MM.1S (cell line): ENCODE measurements around the gene C19orf67.

Experiments
- DNase-seq: peaks from one replicate; pipeline ENCODE4 v3.0.0-alpha.2; 2015
- H2AFZ ChIP-seq: fragments of 300-600 bp; sonication (generic); 2 replicates; pipeline ENCODE4 v1.6.0; 2016; ENCODE audit warnings: antibody characterized with exemption, low read length
- H3F3A ChIP-seq: fragments of 300-600 bp; sonication (generic); 2 replicates; pipeline ENCODE4 v1.6.1; 2016; ENCODE audit warnings: mild to moderate bottlenecking, antibody characterized with exemption, low read length, moderate library complexity, mixed read lengths; ENCODE audit not compliant: insufficient read depth
- H3K27ac ChIP-seq: fragments of 300-600 bp; sonication (generic); 2 replicates; pipeline ENCODE4 v1.5.1; 2016; ENCODE audit warnings: mild to moderate bottlenecking, low read length
- H3K27me3 ChIP-seq: fragments of 300-600 bp; sonication (generic); replicated peaks from 2 replicates; pipeline ENCODE4 v1.6.0; 2016; ENCODE audit warnings: low read length; ENCODE audit not compliant: insufficient read depth
- H3K36me3 ChIP-seq: fragments of 300-600 bp; sonication (generic); replicated peaks from 2 replicates; pipeline ENCODE4 v1.6.1; 2016; ENCODE audit warnings: mild to moderate bottlenecking, low read length, mixed read lengths; ENCODE audit not compliant: insufficient read depth
- H3K4me1 ChIP-seq: fragments of 300-600 bp; sonication (generic); 2 replicates; pipeline ENCODE4 v1.6.1; 2016; ENCODE audit warnings: low read length, mixed read lengths
- H3K4me2 ChIP-seq: fragments of 300-600 bp; sonication (generic); 2 replicates; pipeline ENCODE4 v1.6.0; 2016; ENCODE audit warnings: low read depth, low read length
- H3K4me3 ChIP-seq: fragments of 300-600 bp; sonication (generic); 2 replicates; pipeline ENCODE4 v1.5.1; 2016; ENCODE audit warnings: low read length, mixed read lengths
- H3K79me2 ChIP-seq: fragments of 300-600 bp; sonication (generic); 2 replicates; pipeline ENCODE4 v1.6.1; 2016; ENCODE audit warnings: mixed run types, low read length, mixed read lengths
- H3K9ac ChIP-seq: fragments of 300-600 bp; sonication (generic); 2 replicates; pipeline ENCODE4 v1.6.1; 2016; ENCODE audit warnings: low read length, mixed read lengths
- H3K9me2 ChIP-seq: fragments of 300-600 bp; sonication (generic); replicated peaks from 2 replicates; pipeline ENCODE4 v1.6.1; 2016; ENCODE audit warnings: mild to moderate bottlenecking, low read length, mixed read lengths; ENCODE audit not compliant: insufficient read depth
- H3K9me3 ChIP-seq: fragments of 300-600 bp; sonication (generic); replicated peaks from 2 replicates; pipeline ENCODE4 v1.6.1; 2016; ENCODE audit warnings: mild to moderate bottlenecking, low read length, mixed read lengths; ENCODE audit not compliant: insufficient read depth
- H4K20me1 ChIP-seq: fragments of 300-600 bp; sonication (generic); 2 replicates; pipeline ENCODE4 v1.6.1; 2016; ENCODE audit warnings: mild to moderate bottlenecking, low read length, moderate library complexity, mixed read lengths; ENCODE audit not compliant: insufficient read depth
- EZH2 ChIP-seq: fragments of 300-600 bp; sonication (generic); optimal IDR thresholded peaks from 2 replicates; pipeline ENCODE3; 2017; ENCODE audit warnings: low read depth, mild to moderate bottlenecking, antibody characterized with exemption, low read length, mixed read lengths
- EZH2phosphoT487 ChIP-seq: fragments of 300-600 bp; sonication (generic); IDR thresholded peaks from 2 replicates; pipeline ENCODE4 v1.6.1; 2018; ENCODE audit warnings: antibody characterized with exemption, low read length
- TF ChIP-seq, protein P1 (sequence below): fragments of 300-600 bp; sonication (generic); IDR thresholded peaks from 2 replicates; pipeline ENCODE4 v1.5.1; 2016; ENCODE audit warnings: antibody characterized with exemption, low read length, mixed read lengths

Gene C19orf67

DNA sequence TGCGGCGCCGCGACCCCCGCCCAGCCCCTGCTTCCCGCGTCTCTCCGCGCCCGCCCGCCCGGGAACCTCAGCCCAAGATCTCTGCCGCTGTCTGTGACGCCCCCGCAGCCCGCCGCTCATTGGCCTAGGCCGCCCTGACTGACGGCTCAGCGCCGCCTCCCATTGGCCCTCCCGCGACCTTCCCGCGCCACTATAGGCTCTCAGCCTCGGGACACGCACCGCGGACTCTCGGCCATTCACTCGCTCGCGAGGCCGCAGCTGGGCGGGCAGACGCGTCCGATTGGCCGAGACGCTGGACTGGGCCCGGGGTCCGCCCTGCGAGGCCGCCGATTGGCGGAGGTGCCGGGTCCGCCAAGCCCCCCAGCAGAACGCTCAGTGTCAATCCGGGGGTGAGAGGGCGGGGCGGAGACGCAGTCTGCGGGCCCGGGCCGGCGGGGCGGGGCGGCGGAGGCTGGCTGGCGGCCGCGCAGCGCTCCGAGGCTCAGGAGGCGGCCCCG, 32.1 kb upstream of the C19orf67 start, which contains the start of gene PRKACA:
Gene PRKACA, minus strand, starts transcription at position 95 of the 497 bp plus-strand sequence. CDS start 215 bp downstream, outside the sequence.
- peak; percentile 99 for DNase-seq
- Histone ChIP-seq H3K4me1 (peaks cover 21% of the 10 kb centered on the region), H4K20me1 (no peaks in the 10 kb centered on the region), H3K36me3 (no peaks in the 10 kb centered on the region), H3K9ac (peak within 1 kb of the TSS; percentile 75), H3K9me3 (no peaks in the 10 kb centered on the region), H3K4me3 (peak within 1 kb of the TSS; percentile 92), H3K27me3 (no peaks in the 10 kb centered on the region), H2AFZ (peak within 1 kb of the TSS; percentile 57), H3K79me2 (peaks cover 41% of the 10 kb centered on the region), H3K9me2 (no peaks in the 10 kb centered on the region), H3K4me2 (peak within 1 kb of the TSS; percentile 97), H3F3A (peaks cover 24% of the 10 kb centered on the region), H3K27ac (peak within 1 kb of the TSS; percentile 66; the same call in 1 of the 2 replicates)
- no peak for TF ChIP-seq EZH2
- TF ChIP-seq, protein P1, sequence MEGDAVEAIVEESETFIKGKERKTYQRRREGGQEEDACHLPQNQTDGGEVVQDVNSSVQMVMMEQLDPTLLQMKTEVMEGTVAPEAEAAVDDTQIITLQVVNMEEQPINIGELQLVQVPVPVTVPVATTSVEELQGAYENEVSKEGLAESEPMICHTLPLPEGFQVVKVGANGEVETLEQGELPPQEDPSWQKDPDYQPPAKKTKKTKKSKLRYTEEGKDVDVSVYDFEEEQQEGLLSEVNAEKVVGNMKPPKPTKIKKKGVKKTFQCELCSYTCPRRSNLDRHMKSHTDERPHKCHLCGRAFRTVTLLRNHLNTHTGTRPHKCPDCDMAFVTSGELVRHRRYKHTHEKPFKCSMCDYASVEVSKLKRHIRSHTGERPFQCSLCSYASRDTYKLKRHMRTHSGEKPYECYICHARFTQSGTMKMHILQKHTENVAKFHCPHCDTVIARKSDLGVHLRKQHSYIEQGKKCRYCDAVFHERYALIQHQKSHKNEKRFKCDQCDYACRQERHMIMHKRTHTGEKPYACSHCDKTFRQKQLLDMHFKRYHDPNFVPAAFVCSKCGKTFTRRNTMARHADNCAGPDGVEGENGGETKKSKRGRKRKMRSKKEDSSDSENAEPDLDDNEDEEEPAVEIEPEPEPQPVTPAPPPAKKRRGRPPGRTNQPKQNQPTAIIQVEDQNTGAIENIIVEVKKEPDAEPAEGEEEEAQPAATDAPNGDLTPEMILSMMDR, result no peak
- TF ChIP-seq EZH2phosphoT487, result no peak

DNA sequence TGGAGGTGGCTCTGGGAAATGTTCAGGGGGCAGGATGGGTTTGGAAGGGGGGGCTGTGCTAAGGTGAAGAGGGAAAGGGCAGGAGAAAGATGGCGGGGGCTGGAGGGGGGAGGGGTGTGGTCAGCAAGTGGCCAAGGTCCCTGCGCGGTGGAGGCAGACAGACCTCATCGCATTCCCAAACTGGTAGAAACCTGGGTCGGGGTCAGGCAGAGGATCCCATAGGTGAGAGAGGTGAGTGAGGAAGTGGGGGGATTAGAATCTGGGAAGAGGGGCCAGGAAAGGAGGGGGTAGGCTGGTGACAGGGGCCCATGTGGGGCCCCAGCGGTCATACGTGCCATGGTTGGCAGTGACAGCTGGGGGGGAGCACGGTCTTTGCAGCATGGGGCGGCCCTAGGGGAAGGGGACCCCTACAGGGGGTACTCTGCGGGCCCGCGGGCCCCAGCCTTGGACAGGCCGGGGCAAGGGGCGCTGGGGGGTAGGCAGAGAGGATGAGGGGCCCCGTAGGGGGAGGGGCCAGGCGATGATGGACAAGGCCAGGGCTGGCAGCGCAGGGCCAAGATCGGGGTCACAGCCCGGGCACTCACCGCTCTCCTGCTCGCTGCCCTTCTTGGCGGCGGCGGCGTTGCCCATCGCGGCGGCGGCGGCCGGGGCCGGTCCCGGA, 31.5 kb upstream of the C19orf67 start:
- H3K27ac ChIP-seq, result no peak overlapping the region
- H2AFZ ChIP-seq, result peak overlapping the region; percentile 23; the same call in 1 of the 2 replicates
- peaks cover 45% of the 10 kb centered on the region for H3K79me2 ChIP-seq
- H3K27me3 ChIP-seq, result no peaks in the 10 kb centered on the region
- TF ChIP-seq EZH2phosphoT487 (no peak), EZH2 (no peak)
- TF ChIP-seq, protein P1, result no peak
- no peak for DNase-seq
- peak overlapping the region; percentile 97 for H3K4me2 ChIP-seq
- H3K36me3 ChIP-seq, result no peaks in the 10 kb centered on the region
- H4K20me1 ChIP-seq, result no peaks in the 10 kb centered on the region
- H3K9me2 ChIP-seq, result no peaks in the 10 kb centered on the region
- no peaks in the 10 kb centered on the region for H3K9me3 ChIP-seq
- peaks cover 24% of the 10 kb centered on the region for H3F3A ChIP-seq
- H3K4me3 ChIP-seq, result peak overlapping the region; percentile 92
- peak overlapping the region; percentile 75 for H3K9ac ChIP-seq
- H3K4me1 ChIP-seq, result peaks cover 24% of the 10 kb centered on the region

DNA sequence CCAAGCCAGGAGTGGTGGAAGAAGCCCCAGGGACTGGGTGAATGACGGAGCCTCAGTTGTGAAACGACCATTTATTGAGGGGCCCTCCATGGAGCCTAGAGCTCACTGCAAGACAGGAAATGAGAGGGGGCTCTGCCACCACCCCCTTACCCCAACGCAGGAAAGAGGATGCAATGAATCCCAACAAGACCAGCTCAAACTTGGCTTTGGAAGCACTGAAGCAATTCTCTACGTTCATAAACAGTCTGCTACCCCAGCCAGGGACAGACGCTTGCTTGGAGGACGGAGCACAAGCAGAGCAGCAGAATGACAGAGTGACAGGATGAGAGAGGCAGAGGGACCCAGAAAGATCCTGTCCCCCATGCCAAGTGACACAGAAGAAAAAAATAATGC, 30.9 kb upstream of the C19orf67 start:
- Histone ChIP-seq H3K9ac (peak overlapping the region; percentile 75; the same call in 1 of the 2 replicates), H2AFZ (no peak overlapping the region), H3K4me1 (peaks cover 24% of the 10 kb centered on the region), H3F3A (peaks cover 24% of the 10 kb centered on the region), H3K9me3 (no peaks in the 10 kb centered on the region), H3K9me2 (no peaks in the 10 kb centered on the region), H3K4me3 (peak overlapping the region; percentile 92), H4K20me1 (no peaks in the 10 kb centered on the region), H3K79me2 (peaks cover 50% of the 10 kb centered on the region), H3K27me3 (no peaks in the 10 kb centered on the region), H3K4me2 (peak overlapping the region; percentile 97), H3K36me3 (no peaks in the 10 kb centered on the region), H3K27ac (no peak overlapping the region)
- no peak for DNase-seq
- TF ChIP-seq, protein P1, result no peak
- TF ChIP-seq EZH2phosphoT487 (no peak), EZH2 (no peak)
